Neural cell (in vitro differentiated cells): ENCODE results near the gene KRTAP12-1. TPM values are rescaled to one million over a fixed set of nuclear protein-coding genes. Genes with fewer than 3 reads are reported as not detected.

Experiments
- H2AFZ ChIP-seq: fragments of 200-600, 300-800 bp; sonication (generic), shearing (Covaris generic); 2 replicates; pipeline ENCODE4 v1.6.0; 2014; ENCODE audit warnings: low read depth, mild to moderate bottlenecking, antibody characterized with exemption, low read length, moderate library complexity
- H3F3A ChIP-seq: fragments of 200-600 bp; shearing (Covaris generic); 2 replicates; pipeline ENCODE4 v1.6.1; 2016; ENCODE audit warnings: mild to moderate bottlenecking, moderate library complexity, mixed read lengths, antibody characterized with exemption, low read length; ENCODE audit not compliant: insufficient read depth, poor library complexity, severe bottlenecking
- H3K27ac ChIP-seq: fragments of 200-600, 300-800 bp; sonication (generic), shearing (Covaris generic); 2 replicates; pipeline ENCODE4 v1.5.1; 2014; ENCODE audit warnings: mild to moderate bottlenecking, low read length, moderate library complexity
- H3K27me3 ChIP-seq: fragments of 300-800, 200-600 bp; sonication (generic), shearing (Covaris generic); 2 replicates; pipeline ENCODE4 v1.6.0; 2014; ENCODE audit warnings: mild to moderate bottlenecking, low read depth, low read length, moderate library complexity; ENCODE audit not compliant: insufficient read depth
- H3K36me3 ChIP-seq: fragments of 300-800, 200-600 bp; sonication (generic), shearing (Covaris generic); 2 replicates; pipeline ENCODE4 v1.5.1; 2014; ENCODE audit warnings: mild to moderate bottlenecking, antibody characterized with exemption, low read length, moderate library complexity; ENCODE audit not compliant: insufficient read depth
- H3K4me2 ChIP-seq: fragments of 300-800, 200-600 bp; sonication (generic), shearing (Covaris generic); 2 replicates; pipeline ENCODE4 v1.6.0; 2014; ENCODE audit warnings: mild to moderate bottlenecking, low read length
- H3K4me3 ChIP-seq: fragments of 300-800, 200-600 bp; sonication (generic), shearing (Covaris generic); 2 replicates; pipeline ENCODE4 v1.5.1; 2014; ENCODE audit warnings: mild to moderate bottlenecking, low read length, moderate library complexity
- H3K79me2 ChIP-seq: fragments of 200-600 bp; shearing (Covaris generic); replicated peaks from 2 replicates; pipeline ENCODE4 v1.6.0; 2014; ENCODE audit warnings: mild to moderate bottlenecking, low read length, moderate library complexity; ENCODE audit not compliant: insufficient read depth
- H3K9ac ChIP-seq: fragments of 300-800, 200-600 bp; sonication (generic), shearing (Covaris generic); 2 replicates; pipeline ENCODE4 v1.6.1; 2016; ENCODE audit warnings: mild to moderate bottlenecking, low read length, mixed read lengths
- H3K9me2 ChIP-seq: fragments of 200-600 bp; shearing (Covaris generic); 2 replicates; pipeline ENCODE4 v1.6.1; 2016; ENCODE audit warnings: mild to moderate bottlenecking, low read length, mixed read lengths; ENCODE audit not compliant: insufficient read depth
- H3K9me3 ChIP-seq: fragments of 200-600, 300-800 bp; sonication (generic), shearing (Covaris generic); 2 replicates; pipeline ENCODE4 v1.6.1; 2016; ENCODE audit warnings: mild to moderate bottlenecking, mixed run types, low read length, moderate library complexity, mixed read lengths
- H4K20me1 ChIP-seq: fragments of 200-600 bp; shearing (Covaris generic); 2 replicates; pipeline ENCODE4 v1.6.1; 2016; ENCODE audit warnings: mild to moderate bottlenecking, mixed run types; ENCODE audit not compliant: insufficient read depth
- CTCF ChIP-seq: fragments of 450-650 bp; IDR thresholded peaks from 2 replicates; pipeline ENCODE4 v1.5.1; 2014; ENCODE audit warnings: antibody characterized with exemption, mild to moderate bottlenecking, moderate library complexity; ENCODE audit not compliant: poor library complexity, severe bottlenecking
- EP300 ChIP-seq: fragments of 450-650 bp; conservative IDR thresholded peaks from 2 replicates; pipeline ENCODE4 v1.6.1; 2014; ENCODE audit warnings: antibody characterized with exemption, mild to moderate bottlenecking, moderate library complexity; ENCODE audit not compliant: poor library complexity, severe bottlenecking
- EZH2 ChIP-seq: fragments of 200-600, 300-800 bp; shearing (Covaris generic), sonication (generic); IDR thresholded peaks from 2 replicates; pipeline ENCODE4 v1.6.1; 2014; ENCODE audit warnings: antibody characterized with exemption, low read length, borderline replicate concordance, mild to moderate bottlenecking; ENCODE audit not compliant: insufficient read depth, poor library complexity, severe bottlenecking
- MXI1 ChIP-seq: fragments of 450-650 bp; conservative IDR thresholded peaks from 2 replicates; pipeline ENCODE4 v1.6.1; 2014; ENCODE audit warnings: antibody characterized with exemption, mild to moderate bottlenecking; ENCODE audit not compliant: poor library complexity, severe bottlenecking
- POLR2AphosphoS5 ChIP-seq: IDR thresholded peaks from 2 replicates; pipeline ENCODE4 v1.6.1; 2012
- RAD21 ChIP-seq: fragments of 450-650 bp; conservative IDR thresholded peaks from 2 replicates; pipeline ENCODE4 v1.6.1; 2014; ENCODE audit warnings: antibody characterized with exemption, mild to moderate bottlenecking, moderate library complexity
- REST ChIP-seq: IDR thresholded peaks from 2 replicates; pipeline ENCODE4 v1.6.1; 2012; ENCODE audit warnings: borderline replicate concordance
- SMC3 ChIP-seq: fragments of 450-650 bp; conservative IDR thresholded peaks from 2 replicates; pipeline ENCODE4 v1.6.1; 2014; ENCODE audit warnings: antibody characterized with exemption, mild to moderate bottlenecking, moderate library complexity; ENCODE audit not compliant: poor library complexity
- TAF1 ChIP-seq: IDR thresholded peaks from 2 replicates; pipeline ENCODE4 v1.6.1; 2012; ENCODE audit warnings: low read depth
- polyA plus RNA-seq: library from polyadenylated mRNA; depleted of rRNA; stranded (reverse); fragments of >200 nt; gene quantifications from 2 replicates; pipeline ENCODE4 v1.2.3, GENCODE V29; 2014

Gene KRTAP12-1
- polyA plus RNA-seq, 1 donor from 2014 or later = not detected

GRCh38 chr21:44695184-44695583 is 13.2 kb upstream of the KRTAP12-1 start:
- H3K79me2 ChIP-seq = no peaks in the 10 kb centered on the region
- TF ChIP-seq RAD21 = no peak
- no peak for TF ChIP-seq EZH2
- TF ChIP-seq EP300 = no peak
- TF ChIP-seq SMC3 = no peak
- no peak for TF ChIP-seq TAF1
- TF ChIP-seq MXI1 = no peak
- TF ChIP-seq CTCF = no peak
- no peak for TF ChIP-seq POLR2AphosphoS5
- no peak for TF ChIP-seq REST
- H3K4me3 ChIP-seq = no peak overlapping the region
- H3F3A ChIP-seq = no peaks in the 10 kb centered on the region
- no peaks in the 10 kb centered on the region for H3K9me2 ChIP-seq
- peaks cover 10% of the 10 kb centered on the region for H3K9me3 ChIP-seq
- no peaks in the 10 kb centered on the region for H3K27me3 ChIP-seq
- no peak overlapping the region for H3K27ac ChIP-seq
- H3K36me3 ChIP-seq = no peaks in the 10 kb centered on the region
- no peak overlapping the region for H3K9ac ChIP-seq
- no peaks in the 10 kb centered on the region for H4K20me1 ChIP-seq
- no peak overlapping the region for H3K4me2 ChIP-seq
- H2AFZ ChIP-seq = no peak overlapping the region

GRCh38 chr21:44694776-44695175 is 12.8 kb upstream of the KRTAP12-1 start:
- no peaks in the 10 kb centered on the region for H3K27me3 ChIP-seq
- H3K9me3 ChIP-seq = peaks cover 10% of the 10 kb centered on the region
- H3F3A ChIP-seq = no peaks in the 10 kb centered on the region
- H3K4me3 ChIP-seq = no peak overlapping the region
- no peaks in the 10 kb centered on the region for H3K9me2 ChIP-seq
- H4K20me1 ChIP-seq = no peaks in the 10 kb centered on the region
- no peaks in the 10 kb centered on the region for H3K79me2 ChIP-seq
- H3K27ac ChIP-seq = no peak overlapping the region
- TF ChIP-seq EZH2 (no peak), RAD21 (no peak), MXI1 (no peak), SMC3 (no peak), POLR2AphosphoS5 (no peak), REST (no peak), EP300 (no peak), TAF1 (no peak), CTCF (no peak)
- no peak overlapping the region for H3K9ac ChIP-seq
- no peaks in the 10 kb centered on the region for H3K36me3 ChIP-seq
- no peak overlapping the region for H2AFZ ChIP-seq
- no peak overlapping the region for H3K4me2 ChIP-seq
